Measurements from ENCODE around the gene SLC27A5. TPM values are rescaled to one million over a fixed set of nuclear protein-coding genes. Genes with fewer than 3 reads are reported as not detected.
"Not testable (repeated sequence)": the region's sequence is repeated elsewhere in the genome, so short reads cannot be mapped to it uniquely, and the experiment has no call there.

Gene SLC27A5
- total RNA-seq, 1 donor from 2014 or later, result 6.9 TPM

GRCh38 chr19:58550362-58551122 is 38.8 kb upstream of the SLC27A5 start:
- FAIRE-seq (no peak), DNase-seq (ENCODE audit: low spot score in 2 of 2) (no peak)

GRCh38 chr19:58549664-58550361 is 38.0 kb upstream of the SLC27A5 start:
- no peak for DNase-seq (ENCODE audit: low spot score in 2 of 2)
- no peak for FAIRE-seq

GRCh38 chr19:58548859-58549663 is 37.3 kb upstream of the SLC27A5 start:
- DNase-seq (ENCODE audit: low spot score in 2 of 2), result no peak
- FAIRE-seq, result no peak

- no peak for FAIRE-seq
- DNase-seq (ENCODE audit: low spot score in 2 of 2), result no peak
Measured at GRCh38 chr19:58547323-58548312, 35.8 kb upstream of the SLC27A5 start.

GRCh38 chr19:58546019-58546530 is 34.3 kb upstream of the SLC27A5 start:
- DNase-seq (ENCODE audit: low spot score in 2 of 2) (no peak), FAIRE-seq (no peak)

- FAIRE-seq, result no peak
- DNase-seq (ENCODE audit: low spot score in 2 of 2), result no peak
Measured at GRCh38 chr19:58545286-58546018, 33.7 kb upstream of the SLC27A5 start.

GRCh38 chr19:58544591-58545285 is 32.9 kb upstream of the SLC27A5 start:
- DNase-seq (ENCODE audit: low spot score in 2 of 2) (peak; percentile 93 to 95), FAIRE-seq (no peak)

- FAIRE-seq (no peak), DNase-seq (ENCODE audit: low spot score in 2 of 2) (peak; percentile 100)
Measured at GRCh38 chr19:58543826-58544590, 32.2 kb upstream of the SLC27A5 start, which contains the start of gene TRIM28. TSS of gene TRIM28 (plus strand) at chr19:58544064. CDS start at chr19:58544758, 694 bp downstream.

GRCh38 chr19:58542641-58543372 is 31.0 kb upstream of the SLC27A5 start:
- not testable (repeated sequence) for FAIRE-seq; DNase-seq (ENCODE audit: low spot score in 2 of 2)

- not testable (repeated sequence) for FAIRE-seq; DNase-seq (ENCODE audit: low spot score in 2 of 2)
Measured at GRCh38 chr19:58539169-58539559, 27.4 kb upstream of the SLC27A5 start.

GRCh38 chr19:58538257-58539168 is 26.7 kb upstream of the SLC27A5 start:
- no peak for FAIRE-seq
- no peak for DNase-seq (ENCODE audit: low spot score in 2 of 2)

GRCh38 chr19:58536852-58537798 is 25.3 kb upstream of the SLC27A5 start:
- DNase-seq (ENCODE audit: low spot score in 2 of 2) (no peak), FAIRE-seq (no peak)

GRCh38 chr19:58535857-58536256 is 24.1 kb upstream of the SLC27A5 start:
- no peak for DNase-seq (ENCODE audit: low spot score in 2 of 2)
- no peak for FAIRE-seq

GRCh38 chr19:58531034-58531840 is 19.4 kb upstream of the SLC27A5 start:
- DNase-seq (ENCODE audit: low spot score in 2 of 2) (no peak), FAIRE-seq (no peak)
